Thoracic aorta (tissue), 2 donors: ENCODE measurements around the gene CSHL1. TPM values are rescaled to one million over a fixed set of nuclear protein-coding genes. Genes with fewer than 3 reads are reported as not detected.
"Not testable (repeated sequence)": the region's sequence is repeated elsewhere in the genome, so short reads cannot be mapped to it uniquely, and the experiment has no call there.

Experiments used
- ATAC-seq: fragments of 150-250 bp; one replicate; pipeline ENCODE4 v1.8.0; 2017; ENCODE audit warnings: low read depth; ENCODE audit not compliant: insufficient number of reproducible peaks, low FRiP score
- DNase-seq: peaks from one replicate; pipeline ENCODE4 v3.0.0-alpha.2; 2020; ENCODE audit warnings: low spot score
- H3K27ac ChIP-seq, 2 donors: fragments of 200-600 bp; sonication (generic); 1 replicate in 1 of 2; 2 replicates in 1 of 2; pipeline ENCODE4 v1.5.1; 2016; ENCODE audit warnings: mild to moderate bottlenecking in 2 of 2, moderate library complexity in 2 of 2
- H3K27me3 ChIP-seq: fragments of 200-600 bp; sonication (generic); replicated peaks from 2 replicates; pipeline ENCODE4 v1.6.0; 2016; ENCODE audit warnings: mild to moderate bottlenecking; ENCODE audit not compliant: insufficient read depth
- H3K36me3 ChIP-seq: fragments of 200-600 bp; sonication (generic); one replicate; pipeline ENCODE4 v1.5.1; 2016
- H3K4me1 ChIP-seq, 2 donors: fragments of 200-600 bp; sonication (generic); 1 replicate in 1 of 2; 2 replicates in 1 of 2; pipeline versions ENCODE4 v1.5.1 to v1.6.0; 2016; ENCODE audit warnings: low read depth in 2 of 2, mild to moderate bottlenecking in 1 of 2; ENCODE audit not compliant: control insufficient read depth in 1 of 2
- H3K4me3 ChIP-seq: fragments of 200-600 bp; sonication (generic); 2 replicates; pipeline ENCODE4 v1.5.1; 2016; ENCODE audit warnings: mild to moderate bottlenecking
- H3K9me3 ChIP-seq: fragments of 200-600 bp; sonication (generic); 2 replicates; pipeline ENCODE4 v1.5.1; 2016
- CTCF ChIP-seq: fragments of 200-600 bp; sonication (generic); IDR thresholded peaks from one replicate; pipeline ENCODE4 v1.5.1; 2019; ENCODE audit warnings: antibody characterized with exemption
- total RNA-seq, 2 donors: library from RNA; depleted of rRNA; stranded (reverse); fragments of >200 nt; gene quantifications; one replicate each; pipeline versions ENCODE4 v1.1.0 to v1.2.3, GENCODE V29; 2016

Gene CSHL1
- total RNA-seq, 2 donors from 2014 or later, result not detected

GRCh38 chr17:63916566-63917185 is 5.6 kb upstream of the CSHL1 start:
- Histone ChIP-seq H3K27me3 (no peaks in the 10 kb centered on the region), H3K4me1 (no peaks in the 10 kb centered on the region), H3K4me3 (no peak overlapping the region), H3K9me3 (no peaks in the 10 kb centered on the region), H3K36me3 (no peaks in the 10 kb centered on the region), H3K27ac (no peak overlapping the region)
- ATAC-seq (no peak), DNase-seq (no peak)
- TF ChIP-seq CTCF, result no peak

GRCh38 chr17:63915753-63916152 is 4.7 kb upstream of the CSHL1 start:
- not testable (repeated sequence) for H3K4me1 ChIP-seq, DNase-seq, H3K36me3 ChIP-seq, H3K27me3 ChIP-seq, ATAC-seq, H3K4me3 ChIP-seq, H3K27ac ChIP-seq, H3K9me3 ChIP-seq

- Histone ChIP-seq H3K4me1 (no peaks in the 10 kb centered on the region), H3K36me3 (no peaks in the 10 kb centered on the region), H3K9me3 (no peaks in the 10 kb centered on the region), H3K4me3 (no peak overlapping the region), H3K27me3 (no peaks in the 10 kb centered on the region), H3K27ac (no peak overlapping the region)
- ATAC-seq (no peak), DNase-seq (no peak)
- TF ChIP-seq CTCF, result no peak
These were observed 3.4 kb upstream of the CSHL1 start for GRCh38 chr17:63914471-63914870.

- H3K4me1 ChIP-seq, result no peaks in the 10 kb centered on the region
- no peak overlapping the region for H3K4me3 ChIP-seq
- no peaks in the 10 kb centered on the region for H3K9me3 ChIP-seq
- no peaks in the 10 kb centered on the region for H3K27me3 ChIP-seq
- H3K27ac ChIP-seq, result no peak overlapping the region
- peak; percentile 92 for TF ChIP-seq CTCF
- ATAC-seq (no peak), DNase-seq (no peak)
- no peaks in the 10 kb centered on the region for H3K36me3 ChIP-seq
These were observed 621 bp upstream of the CSHL1 start for GRCh38 chr17:63911657-63912100.

GRCh38 chr17:63910096-63910495 is 962 bp downstream of the CSHL1 start:
- no peak for DNase-seq
- Histone ChIP-seq H3K27me3 (no peaks in the 10 kb centered on the region), H3K36me3 (no peaks in the 10 kb centered on the region), H3K4me3 (no peak overlapping the region), H3K27ac (no peak overlapping the region), H3K9me3 (no peaks in the 10 kb centered on the region), H3K4me1 (no peaks in the 10 kb centered on the region)
- no peak for TF ChIP-seq CTCF
- ATAC-seq, result no peak

- H3K4me1 ChIP-seq, H3K4me3 ChIP-seq, H3K27ac ChIP-seq, DNase-seq, H3K36me3 ChIP-seq, ATAC-seq, H3K9me3 ChIP-seq, H3K27me3 ChIP-seq: not testable (repeated sequence)
These were observed 1.5 kb downstream of the CSHL1 start for GRCh38 chr17:63909586-63909985.

GRCh38 chr17:63907161-63907778 is 3.8 kb downstream of the CSHL1 start:
- not testable (repeated sequence) for H3K27ac ChIP-seq, H3K4me1 ChIP-seq, H3K27me3 ChIP-seq, H3K36me3 ChIP-seq, DNase-seq, H3K9me3 ChIP-seq, H3K4me3 ChIP-seq, ATAC-seq

GRCh38 chr17:63904796-63905195 is 6.3 kb downstream of the CSHL1 start:
- ATAC-seq, H3K36me3 ChIP-seq, H3K27me3 ChIP-seq, H3K27ac ChIP-seq, DNase-seq, H3K4me1 ChIP-seq, H3K9me3 ChIP-seq, H3K4me3 ChIP-seq: not testable (repeated sequence)

GRCh38 chr17:63903787-63904201 is 7.3 kb downstream of the CSHL1 start:
- H3K27ac ChIP-seq, H3K4me3 ChIP-seq, H3K9me3 ChIP-seq, H3K36me3 ChIP-seq, H3K27me3 ChIP-seq, H3K4me1 ChIP-seq, DNase-seq, ATAC-seq: not testable (repeated sequence)
